NCI-H460 (cell line): ENCODE data around the gene CIDEC. TPM values are rescaled to one million over a fixed set of nuclear protein-coding genes. Genes with fewer than 3 reads are reported as not detected.
A peak's percentile ranks its signal among the peaks of the same experiment; 100 is the strongest.
"Not testable (repeated sequence)": the region's sequence is repeated elsewhere in the genome, so short reads cannot be mapped to it uniquely, and the experiment has no call there.

Experiments used
- DNase-seq: peaks from one replicate; pipeline ENCODE4 v3.0.0-alpha.2; 2016; ENCODE audit warnings: low read depth; ENCODE audit errors: extremely low read depth
- total RNA-seq: library from RNA; depleted of rRNA; stranded (reverse); fragments of >200 nt; shearing (Covaris generic); gene quantifications from 2 replicates; pipeline ENCODE4 v1.2.3, GENCODE V29; 2014

Gene CIDEC
- total RNA-seq, 1 experiment from 2014 or later = not detected

GRCh38 chr3:9902372-9903237 is 22.6 kb upstream of the CIDEC start, which contains the start of gene IL17RE:
IL17RE (plus strand) TSS chr3:9902848; CDS start chr3:9902933, 85 bp downstream.
- DNase-seq = no peak

GRCh38 chr3:9901967-9902366 is 21.9 kb upstream of the CIDEC start:
- no peak for DNase-seq

- DNase-seq = not testable (repeated sequence)
Observed at GRCh38 chr3:9900965-9901415, 20.9 kb upstream of the CIDEC start.

- no peak for DNase-seq
Observed at GRCh38 chr3:9899289-9899791, 19.3 kb upstream of the CIDEC start.

- no peak for DNase-seq
Observed at GRCh38 chr3:9898467-9899241, 18.6 kb upstream of the CIDEC start.

- DNase-seq = no peak
Observed at GRCh38 chr3:9897408-9898372, 17.6 kb upstream of the CIDEC start.

GRCh38 chr3:9896755-9897407 is 16.8 kb upstream of the CIDEC start:
- DNase-seq = not testable (repeated sequence)

GRCh38 chr3:9895715-9896114 is 15.7 kb upstream of the CIDEC start:
- not testable (repeated sequence) for DNase-seq

- DNase-seq = no peak
Observed at GRCh38 chr3:9893739-9894138, 13.7 kb upstream of the CIDEC start.

GRCh38 chr3:9891072-9891622 is 11.1 kb upstream of the CIDEC start:
- DNase-seq = no peak

GRCh38 chr3:9890249-9891071 is 10.4 kb upstream of the CIDEC start, which contains the start of gene JAGN1:
JAGN1 (plus strand) TSS chr3:9890610; CDS start chr3:9890723, 113 bp downstream.
- peak; percentile 79 for DNase-seq

GRCh38 chr3:9889405-9889804 is 9.4 kb upstream of the CIDEC start:
- no peak for DNase-seq

GRCh38 chr3:9888540-9888939 is 8.5 kb upstream of the CIDEC start:
- DNase-seq = no peak

GRCh38 chr3:9887480-9887879 is 7.4 kb upstream of the CIDEC start:
- DNase-seq = no peak

- no peak for DNase-seq
Observed at GRCh38 chr3:9886328-9886727, 6.3 kb upstream of the CIDEC start.

GRCh38 chr3:9884555-9885165 is 4.6 kb upstream of the CIDEC start:
- peak; percentile 73 for DNase-seq

GRCh38 chr3:9883706-9884554 is 3.9 kb upstream of the CIDEC start:
- no peak for DNase-seq
